Left cardiac atrium (tissue), 4 donors: Measurements from ENCODE around the gene GNA14. TPM values are rescaled to one million over a fixed set of nuclear protein-coding genes. Genes with fewer than 3 reads are reported as not detected.
"Not testable (repeated sequence)": the region's sequence is repeated elsewhere in the genome, so short reads cannot be mapped to it uniquely, and the experiment has no call there.

ENCODE experiments used
- ATAC-seq, 2 donors: fragments of 200-7000 bp; cut with Tn5 transposase; one replicate each; pipeline ENCODE4 v1.9.1; 2020; ENCODE audit warnings: mild to moderate bottlenecking in 2 of 2, moderate library complexity in 2 of 2
- DNase-seq: peaks from one replicate; pipeline ENCODE4 v3.0.0-alpha.2; 2020
- intact Hi-C, 2 donors: fragments of 100-400 bp; cut with DNase I; formaldehyde crosslinking; loops; one replicate each; pipeline versions ENCODE4 v1.14.1 to v1.15.1; 2022 to 2023
- total RNA-seq, 2 donors: library from RNA; stranded (reverse); fragmentation: NEBNext Ultra II Directional; extraction: Animal tissue kit (Norgen Biotek cat#: 25700); gene quantifications; one replicate each; pipeline ENCODE4 v1.2.1, GENCODE V29; 2021
- donor health status: DM: no; HTN: yes; CAD: no.
- donor health status: DM: no; HTN: yes; CAD: no; lungs with severe emphysema.
- donor health status: DM: yes; HTN: yes; CAD: no.
- donor health status: Dilated cardiomyopathy.

The GNA14 gene
- total RNA-seq, 2 donors from 2014 or later: 4.2 to 5.5 TPM

GRCh38 chr9:77471572-77471971, 176.6 kb downstream of the GNA14 start:
- DNase-seq: no peak
- no peak for ATAC-seq
- intact Hi-C loops: no loop called here

- ATAC-seq (peak in 1 of 2 donors; percentile 47), DNase-seq (no peak)
- intact Hi-C loops: no loop called here
Observed at GRCh38 chr9:77469515-77470231, 178.4 kb downstream of the GNA14 start.

GRCh38 chr9:77464661-77465060, 183.5 kb downstream of the GNA14 start:
- ATAC-seq (no peak), DNase-seq (no peak)
- intact Hi-C loops: no loop called here

GRCh38 chr9:77463151-77463550, 185.0 kb downstream of the GNA14 start:
- intact Hi-C loops: no loop called here
- ATAC-seq (peak in 1 of 2 donors; percentile 41), DNase-seq (no peak)

GRCh38 chr9:77462066-77462465, 186.1 kb downstream of the GNA14 start:
- ATAC-seq: no peak
- intact Hi-C loops: no loop called here
- DNase-seq: no peak

GRCh38 chr9:77460938-77461337, 187.2 kb downstream of the GNA14 start:
- no peak for ATAC-seq
- intact Hi-C loops: no loop called here

GRCh38 chr9:77457916-77458592, 190.1 kb downstream of the GNA14 start:
- peak; percentile 90 to 91 for ATAC-seq
- DNase-seq: peak; percentile 50
- intact Hi-C loops: loop anchor here in 1 of 2 donors (10.0 kb wide), 1 partner anchor 187 kb away; the partner anchor contains the start of gene GNA14

More at GRCh38 chr9:77460938-77461337, 187.2 kb downstream of the GNA14 start:
- no peak for DNase-seq

- peak; percentile 73 to 92 for ATAC-seq
Observed at GRCh38 chr9:77456829-77457437, 191.2 kb downstream of the GNA14 start.

GRCh38 chr9:77455312-77455927, 192.7 kb downstream of the GNA14 start:
- DNase-seq (no peak), ATAC-seq (peak in 1 of 2 donors; percentile 35)
- intact Hi-C loops: loop anchor here in 1 of 2 donors (10.0 kb wide), 1 partner anchor 189 kb away; the partner anchor contains the start of gene GNA14

More at GRCh38 chr9:77456829-77457437, 191.2 kb downstream of the GNA14 start:
- peak; percentile 84 for DNase-seq
- intact Hi-C loops: loop anchor here in 1 of 2 donors (10.0 kb wide), 1 partner anchor 188 kb away; the partner anchor contains the start of gene GNA14

- DNase-seq (no peak), ATAC-seq (no peak)
- intact Hi-C loops: loop anchor here in 1 of 2 donors (10.0 kb wide), 1 partner anchor 190 kb away; the partner anchor contains the start of gene GNA14
Observed at GRCh38 chr9:77454663-77455062, 193.5 kb downstream of the GNA14 start.

GRCh38 chr9:77453825-77454647, 194.1 kb downstream of the GNA14 start:
- DNase-seq: no peak
- intact Hi-C loops: loop anchor here in 1 of 2 donors (10.0 kb wide), 1 partner anchor 191 kb away; the partner anchor contains the start of gene GNA14
- no peak for ATAC-seq

- DNase-seq (no peak), ATAC-seq (no peak)
- intact Hi-C loops: loop anchor here in 1 of 2 donors (10.0 kb wide), 1 partner anchor 193 kb away; the partner anchor contains the start of gene GNA14
Observed at GRCh38 chr9:77451507-77451906, 196.6 kb downstream of the GNA14 start.

GRCh38 chr9:77450085-77450475, 198.0 kb downstream of the GNA14 start:
- intact Hi-C loops: loop anchor here in 1 of 2 donors (10.0 kb wide), 1 partner anchor 195 kb away; the partner anchor contains the start of gene GNA14
- ATAC-seq (peak in 1 of 2 donors; percentile 56), DNase-seq (no peak)

- DNase-seq: peak; percentile 45
- intact Hi-C loops: loop anchor here in 1 of 2 donors (10.0 kb wide), 1 partner anchor 195 kb away; the partner anchor contains the start of gene GNA14
- peak; percentile 23 to 95 for ATAC-seq
Observed at GRCh38 chr9:77449240-77450084, 198.7 kb downstream of the GNA14 start.

- ATAC-seq (no peak), DNase-seq (no peak)
- intact Hi-C loops: no loop called here
Observed at GRCh38 chr9:77447646-77448045, 200.5 kb downstream of the GNA14 start.

- no peak for ATAC-seq
- no peak for DNase-seq
- intact Hi-C loops: no loop called here
Observed at GRCh38 chr9:77442436-77442835, 205.7 kb downstream of the GNA14 start.

GRCh38 chr9:77441124-77441523, 207.0 kb downstream of the GNA14 start:
- DNase-seq, ATAC-seq, intact Hi-C loops: not testable (repeated sequence)
